Naive thymus-derived CD4-positive, alpha-beta T cell (primary cell): ENCODE results near the gene SWI5. TPM values are rescaled to one million over a fixed set of nuclear protein-coding genes. Genes with fewer than 3 reads are reported as not detected.

Source experiments
- ATAC-seq: fragments of 150-1000 bp; cut with Tn5 transposase; 2 replicates; pipeline ENCODE4 v1.10.0; 2021; ENCODE audit warnings: mild to moderate bottlenecking, moderate library complexity
- CTCF ChIA-PET: fragments of 350-600 bp; sonication (Branson Sonifier 250); formaldehyde crosslinking; loops from one replicate; lab custom pipeline; 2021; ENCODE audit warnings: antibody characterized with exemption; lab: Charles Lee
- POLR2A ChIA-PET: fragments of 350-600 bp; sonication (Branson Sonifier 250); formaldehyde crosslinking; loops from one replicate; lab custom pipeline; 2021; ENCODE audit warnings: antibody characterized with exemption, inconsistent platforms; lab: Charles Lee
- DNase-seq, 9 donors: peaks; one replicate each; pipeline versions ENCODE4 v3.0.0 to v3.0.0-alpha.2; 2020 to 2022; ENCODE audit warnings: mixed read lengths in 1 of 9
- H3K27ac ChIP-seq: one replicate; pipeline ENCODE4 v1.7.0; 2013; ENCODE audit warnings: mild to moderate bottlenecking, low read depth, low read length, moderate library complexity
- H3K27me3 ChIP-seq, 2 donors: one replicate each; pipeline ENCODE4 v1.7.0; 2013; ENCODE audit warnings: low read length in 2 of 2, mild to moderate bottlenecking in 2 of 2, moderate library complexity in 2 of 2; ENCODE audit not compliant: control insufficient read depth in 2 of 2, insufficient read depth in 2 of 2
- H3K36me3 ChIP-seq, 3 experiments: 1 replicate in 2 of 3; 2 replicates in 1 of 3; pipeline ENCODE4 v1.7.0; 2013; ENCODE audit warnings: low read length in 3 of 3, mild to moderate bottlenecking in 3 of 3, moderate library complexity in 1 of 3; ENCODE audit not compliant: insufficient read depth in 3 of 3, control insufficient read depth in 2 of 3
- H3K4me1 ChIP-seq, 2 donors: one replicate each; pipeline ENCODE4 v1.7.0; 2013; ENCODE audit warnings: low read length in 2 of 2, mild to moderate bottlenecking in 2 of 2, moderate library complexity in 1 of 2; ENCODE audit not compliant: control insufficient read depth in 2 of 2, insufficient read depth in 2 of 2
- H3K4me3 ChIP-seq: 2 replicates; pipeline ENCODE4 v1.7.0; 2013; ENCODE audit warnings: mild to moderate bottlenecking, low read length
- H3K9me3 ChIP-seq, 3 experiments: 1 replicate in 2 of 3; 2 replicates in 1 of 3; pipeline ENCODE4 v1.7.0; 2013; ENCODE audit warnings: low read length in 3 of 3; ENCODE audit not compliant: control insufficient read depth in 2 of 3
- H3K27ac Mint-ChIP-seq, 9 donors: one replicate each; pipeline ENCODE4 v1.8.0; 2020 to 2022; ENCODE audit warnings: mixed read lengths in 9 of 9, mild to moderate bottlenecking in 8 of 9, moderate library complexity in 5 of 9, inconsistent platforms in 2 of 9
- H3K27me3 Mint-ChIP-seq, 5 donors: one replicate each; pipeline ENCODE4 v1.8.0; 2021 to 2022; ENCODE audit warnings: mixed read lengths in 5 of 5, mild to moderate bottlenecking in 1 of 5
- H3K36me3 Mint-ChIP-seq, 5 donors: one replicate each; pipeline ENCODE4 v1.8.0; 2020 to 2022; ENCODE audit warnings: mixed read lengths in 5 of 5, mild to moderate bottlenecking in 3 of 5, inconsistent platforms in 1 of 5
- H3K4me1 Mint-ChIP-seq, 7 donors: one replicate each; pipeline ENCODE4 v1.8.0; 2020 to 2022; ENCODE audit warnings: mixed read lengths in 7 of 7, mild to moderate bottlenecking in 3 of 7, inconsistent platforms in 1 of 7
- H3K4me3 Mint-ChIP-seq, 10 donors: one replicate each; pipeline ENCODE4 v1.8.0; 2020 to 2022; ENCODE audit warnings: mild to moderate bottlenecking in 10 of 10, mixed read lengths in 10 of 10, moderate library complexity in 6 of 10, inconsistent platforms in 2 of 10
- H3K9me3 Mint-ChIP-seq, 11 donors: one replicate each; pipeline ENCODE4 v1.8.0; 2020 to 2022; ENCODE audit warnings: mixed read lengths in 11 of 11, mild to moderate bottlenecking in 4 of 11, inconsistent platforms in 1 of 11, moderate library complexity in 1 of 11
- intact Hi-C, 2 donors: fragments of 100-400 bp; cut with micrococcal nuclease; formaldehyde crosslinking; loops; one replicate each; pipeline ENCODE4 v1.15.1; 2023
- polyA plus RNA-seq, 2 donors: library from polyadenylated mRNA; unstranded; fragments of 300-500 nt; fragmentation: Illumina TruSeq; gene quantifications; one replicate each; pipeline ENCODE4 v1.2.3, GENCODE V29; 2021
- total RNA-seq, 6 experiments: library from RNA in 5 of 6; stranded (reverse) in 5 of 6; gene quantifications; 1 replicate in 5 of 6; 2 replicates in 1 of 6; pipeline ENCODE4 v1.2.3 and lab custom pipeline; 2021 to 2026

The SWI5 gene
- total and polyA plus RNA-seq, 7 experiments from 2014 or later: 8.7 to 36.6 (median 11.1) TPM

DNA sequence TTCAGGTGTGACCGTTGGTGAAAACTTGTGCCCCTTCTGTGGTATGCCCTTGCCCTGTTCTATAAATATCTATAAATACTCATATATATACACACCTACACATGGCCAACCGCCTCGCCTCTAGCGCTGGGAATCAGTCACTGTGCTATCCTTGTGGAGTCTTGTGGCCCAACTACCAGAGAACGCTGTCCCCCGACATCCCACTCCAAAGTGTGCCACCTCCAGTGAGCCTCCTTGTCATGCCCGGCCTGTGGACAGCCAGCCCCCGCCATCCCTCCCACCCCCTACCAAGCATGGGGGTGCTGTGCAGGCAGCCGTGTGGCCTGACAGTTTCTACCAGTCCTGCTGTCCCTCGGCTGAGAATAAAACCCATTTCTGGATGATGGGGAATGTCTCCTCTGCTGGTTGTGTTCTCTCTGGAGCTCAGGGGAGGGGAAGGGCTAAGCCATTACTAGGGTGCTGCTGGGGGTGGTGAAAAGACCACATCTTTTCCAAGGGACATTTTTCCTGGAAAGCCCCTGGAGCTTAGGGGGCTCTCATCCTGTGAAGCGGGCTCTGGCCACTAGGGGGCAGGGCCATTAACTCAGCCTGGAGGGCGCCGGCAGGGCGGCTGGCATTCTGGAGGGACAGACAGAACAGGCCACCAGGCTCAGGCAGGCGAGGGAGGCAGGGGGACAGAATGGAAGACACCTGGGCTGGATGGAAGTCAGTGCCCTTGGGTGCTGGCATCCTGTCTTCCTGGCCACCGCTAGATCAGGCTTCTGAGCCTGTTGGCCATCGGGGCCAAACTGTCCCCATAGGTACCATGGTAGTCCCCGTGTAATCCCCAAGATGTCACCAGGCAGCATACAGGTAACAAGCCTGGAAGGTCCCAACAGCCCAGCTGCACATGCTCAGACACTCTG, 21.0 kb upstream of the SWI5 start:
- no peaks in the 10 kb centered on the region for H3K9me3 Mint-ChIP-seq
- Histone ChIP-seq H3K36me3 (peaks cover 0 to 35% (median 0%) of the 10 kb centered on the region in 3 experiments), H3K4me1 (peaks cover 7 to 9% of the 10 kb centered on the region in 2 donors), H3K4me3 (no peak overlapping the region), H3K9me3 (no peaks in the 10 kb centered on the region), H3K27ac (no peak overlapping the region), H3K27me3 (no peaks in the 10 kb centered on the region)
- no peak overlapping the region for H3K27ac Mint-ChIP-seq
- no peak for ATAC-seq
- peaks cover 6 to 16% (median 10%) of the 10 kb centered on the region in 7 donors for H3K4me1 Mint-ChIP-seq
- intact Hi-C loops: loop anchor here (1.0 to 5.0 kb wide), 3 partner anchors 20 to 297 kb away; partner anchors contain the start of gene SPTAN1 (in 1 of the 2)
- no peak overlapping the region for H3K4me3 Mint-ChIP-seq
- DNase-seq: peak; percentile 20 to 63 (median 35)
- peaks cover 0 to 17% (median 0%) of the 10 kb centered on the region in 5 donors for H3K27me3 Mint-ChIP-seq
- POLR2A ChIA-PET: interaction anchor here (0.6 kb wide), 1 partner anchor 192 kb away, joined by 3 read pairs; no protein-coding TSS in a partner anchor
- CTCF ChIA-PET: no interaction called here
- H3K36me3 Mint-ChIP-seq: peaks cover 1 to 20% (median 7%) of the 10 kb centered on the region in 5 donors

DNA sequence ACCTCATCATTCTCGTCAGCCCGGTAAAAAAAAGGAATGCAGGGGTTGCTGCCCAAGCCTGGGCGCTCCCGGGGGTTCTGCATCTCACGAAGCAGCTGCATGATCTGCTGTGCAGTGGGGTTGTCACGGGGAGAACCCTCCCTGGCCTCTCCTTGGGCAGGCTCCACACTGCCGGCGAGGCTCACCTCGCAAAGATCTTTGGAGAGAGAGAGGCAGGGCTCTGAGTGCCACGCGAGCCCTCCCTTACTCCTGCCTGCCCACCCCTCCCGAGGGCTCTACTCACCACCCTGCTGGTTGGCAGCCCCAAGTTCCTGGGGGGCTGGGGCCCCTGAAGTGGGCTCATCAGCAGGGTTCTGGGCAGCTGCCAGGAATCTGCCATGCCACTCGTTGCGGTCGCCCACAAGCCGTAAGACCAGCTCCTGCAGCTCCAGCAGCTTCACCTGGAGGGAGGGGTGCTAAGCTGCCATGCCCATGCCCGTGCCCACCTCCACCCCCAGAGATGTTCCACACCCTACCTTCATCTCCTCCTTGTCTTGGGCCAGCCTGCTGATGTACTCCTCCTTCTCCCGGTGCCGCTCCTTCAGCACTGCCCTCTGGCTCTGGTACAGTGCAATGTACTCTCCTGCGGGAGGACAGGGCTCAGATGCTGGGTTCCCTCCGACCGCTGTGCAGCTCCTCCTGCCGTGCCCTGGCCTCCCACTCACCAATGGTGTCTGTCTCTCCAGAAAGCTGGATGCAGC, 18.8 kb upstream of the SWI5 start:
- H3K27ac Mint-ChIP-seq: no peak overlapping the region
- peaks cover 0 to 6% (median 0%) of the 10 kb centered on the region in 5 donors for H3K27me3 Mint-ChIP-seq

GRCh38 chr9:128257907-128258306, 18.2 kb upstream of the SWI5 start:
- Mint-ChIP-seq H3K9me3 (no peaks in the 10 kb centered on the region), H3K27ac (no peak overlapping the region), H3K4me1 (peaks cover 0 to 3% (median 0%) of the 10 kb centered on the region in 7 donors), H3K36me3 (peaks cover 12 to 41% (median 22%) of the 10 kb centered on the region in 5 donors), H3K4me3 (peak overlapping the region in 1 of 10 donors; percentile 46), H3K27me3 (peaks cover 0 to 3% (median 0%) of the 10 kb centered on the region in 5 donors)
- H3K4me3 ChIP-seq: no peak overlapping the region
- no peak overlapping the region for H3K27ac ChIP-seq
- ATAC-seq (no peak), DNase-seq (no peak)
- intact Hi-C loops: no loop called here
- CTCF ChIA-PET: no interaction called here
- no peaks in the 10 kb centered on the region for H3K27me3 ChIP-seq
- peaks cover 0 to 62% (median 7%) of the 10 kb centered on the region in 3 experiments for H3K36me3 ChIP-seq
- H3K9me3 ChIP-seq: no peaks in the 10 kb centered on the region
- POLR2A ChIA-PET: no interaction called here
- no peaks in the 10 kb centered on the region for H3K4me1 ChIP-seq

More for the DNA sequence above, 18.8 kb upstream of the SWI5 start:
- H3K4me1 ChIP-seq: no peaks in the 10 kb centered on the region
- DNase-seq (no peak), ATAC-seq (no peak)
- H3K36me3 Mint-ChIP-seq: peaks cover 10 to 35% (median 18%) of the 10 kb centered on the region in 5 donors
- no peak overlapping the region for H3K27ac ChIP-seq
- peaks cover 0 to 55% (median 7%) of the 10 kb centered on the region in 3 experiments for H3K36me3 ChIP-seq
- intact Hi-C loops: no loop called here
- no peak overlapping the region for H3K4me3 ChIP-seq
- H3K4me3 Mint-ChIP-seq: peak overlapping the region in 1 of 10 donors; percentile 46
- no peaks in the 10 kb centered on the region for H3K9me3 Mint-ChIP-seq
- H3K4me1 Mint-ChIP-seq: peaks cover 0 to 3% (median 0%) of the 10 kb centered on the region in 7 donors
- no peaks in the 10 kb centered on the region for H3K27me3 ChIP-seq
- POLR2A ChIA-PET: no interaction called here
- no peaks in the 10 kb centered on the region for H3K9me3 ChIP-seq
- CTCF ChIA-PET: interaction anchor here (1.8 kb wide), 1 partner anchor 16 kb away, joined by 4 read pairs; no protein-coding TSS in a partner anchor

DNA sequence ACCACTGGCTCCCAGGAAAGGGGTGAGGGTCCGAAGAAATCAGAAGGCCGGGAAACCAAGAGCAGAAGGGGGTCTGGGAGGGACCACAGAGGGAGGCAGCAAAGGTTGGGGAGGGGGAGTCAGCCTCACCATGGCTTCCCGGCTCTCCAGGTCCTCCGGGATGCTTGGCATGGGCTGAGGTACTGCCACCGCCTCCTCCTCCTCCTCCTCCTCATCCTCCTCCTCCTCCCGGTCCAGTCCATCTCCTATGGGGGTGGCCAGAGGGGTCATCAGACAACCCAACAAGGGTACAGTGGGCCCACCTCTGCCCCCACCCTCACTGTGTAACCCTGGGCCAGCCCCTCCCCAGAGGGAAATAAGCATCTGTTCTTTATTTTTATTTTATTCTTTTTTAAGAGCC, 17.8 kb upstream of the SWI5 start:
- H3K4me1 Mint-ChIP-seq: peaks cover 0 to 3% (median 0%) of the 10 kb centered on the region in 7 donors
- Histone ChIP-seq H3K4me3 (no peak overlapping the region), H3K4me1 (no peaks in the 10 kb centered on the region), H3K36me3 (peaks cover 0 to 65% (median 7%) of the 10 kb centered on the region in 3 experiments), H3K27me3 (no peaks in the 10 kb centered on the region), H3K9me3 (no peaks in the 10 kb centered on the region), H3K27ac (no peak overlapping the region)
- DNase-seq (no peak), ATAC-seq (no peak)
- ChIA-PET POLR2A (no interaction called here), CTCF (no interaction called here)
- intact Hi-C loops: no loop called here
- no peak overlapping the region for H3K4me3 Mint-ChIP-seq
- peaks cover 12 to 44% (median 22%) of the 10 kb centered on the region in 5 donors for H3K36me3 Mint-ChIP-seq
- no peaks in the 10 kb centered on the region for H3K27me3 Mint-ChIP-seq
- H3K9me3 Mint-ChIP-seq: no peaks in the 10 kb centered on the region
- H3K27ac Mint-ChIP-seq: no peak overlapping the region

DNA sequence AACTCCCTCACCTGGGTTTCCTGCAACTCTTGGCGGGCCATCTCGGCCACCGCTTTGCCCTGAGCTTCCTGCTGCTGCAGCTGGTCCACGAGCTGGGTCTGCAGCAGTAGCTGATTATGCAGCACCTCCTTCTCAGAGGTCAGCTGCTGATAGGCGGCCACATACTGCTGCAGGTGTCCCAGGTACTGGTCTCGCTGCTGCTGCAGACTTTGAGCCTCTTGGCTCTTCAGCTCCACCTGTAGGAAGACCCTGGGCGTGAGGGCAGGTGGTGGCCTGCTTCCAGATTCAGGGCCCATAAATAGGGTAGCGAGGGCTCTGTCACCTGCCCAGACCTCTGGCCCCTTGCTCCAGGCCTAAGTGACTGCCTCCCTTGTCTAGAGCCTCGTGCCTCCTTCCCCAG, 16.9 kb upstream of the SWI5 start:
- no peak overlapping the region for H3K4me3 ChIP-seq
- Mint-ChIP-seq H3K27me3 (no peaks in the 10 kb centered on the region), H3K4me3 (no peak overlapping the region), H3K9me3 (no peaks in the 10 kb centered on the region), H3K36me3 (peaks cover 12 to 44% (median 22%) of the 10 kb centered on the region in 5 donors), H3K4me1 (peaks cover 0 to 3% (median 0%) of the 10 kb centered on the region in 7 donors), H3K27ac (peak overlapping the region in 2 of 9 donors; percentile 65 to 66)
- no peaks in the 10 kb centered on the region for H3K9me3 ChIP-seq
- H3K27ac ChIP-seq: no peak overlapping the region
- no peaks in the 10 kb centered on the region for H3K27me3 ChIP-seq
- no peak for ATAC-seq
- intact Hi-C loops: no loop called here
- H3K36me3 ChIP-seq: peaks cover 0 to 65% (median 7%) of the 10 kb centered on the region in 3 experiments
- no peak for DNase-seq
- ChIA-PET POLR2A (interaction anchor here (0.5 kb wide), 1 partner anchor 23 kb away, joined by 7 read pairs; no protein-coding TSS in a partner anchor), CTCF (no interaction called here)
- no peaks in the 10 kb centered on the region for H3K4me1 ChIP-seq

DNA sequence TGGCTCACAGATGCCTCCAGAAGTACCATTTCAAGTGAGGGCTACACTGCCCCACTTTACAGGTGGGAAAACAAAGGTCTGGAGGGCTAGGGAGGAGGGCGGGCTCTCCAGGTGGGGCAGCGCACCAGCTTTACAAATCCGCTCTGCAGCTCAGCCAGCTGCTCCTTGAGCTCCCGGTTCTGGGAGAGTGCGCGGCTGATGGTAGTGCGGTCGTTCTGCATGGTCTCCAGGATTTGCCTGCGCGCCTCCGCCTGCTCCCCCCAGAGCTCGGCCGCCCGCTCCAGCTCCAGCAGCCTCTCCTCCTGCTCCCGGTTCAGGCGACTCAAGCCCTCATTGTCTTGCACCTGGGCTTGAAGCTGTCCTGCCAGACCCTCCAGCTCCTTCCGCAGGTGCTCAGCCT, 15.7 kb upstream of the SWI5 start:
- Mint-ChIP-seq H3K36me3 (peaks cover 12 to 49% (median 23%) of the 10 kb centered on the region in 5 donors), H3K27me3 (no peaks in the 10 kb centered on the region), H3K4me1 (peaks cover 0 to 2% (median 0%) of the 10 kb centered on the region in 7 donors), H3K27ac (no peak overlapping the region), H3K4me3 (no peak overlapping the region), H3K9me3 (no peaks in the 10 kb centered on the region)
- ATAC-seq: no peak
- Histone ChIP-seq H3K36me3 (peaks cover 0 to 72% (median 7%) of the 10 kb centered on the region in 3 experiments), H3K27me3 (no peaks in the 10 kb centered on the region), H3K9me3 (no peaks in the 10 kb centered on the region), H3K27ac (no peak overlapping the region), H3K4me3 (no peak overlapping the region), H3K4me1 (no peaks in the 10 kb centered on the region)
- POLR2A ChIA-PET: no interaction called here
- no peak for DNase-seq
- intact Hi-C loops: no loop called here
- CTCF ChIA-PET: interaction anchor here (0.5 kb wide), 1 partner anchor 1778 kb away, joined by 3 read pairs; no protein-coding TSS in a partner anchor
